GM19468 (cell line): Measurements from ENCODE around the gene TJP3.
A peak's percentile ranks its signal among the peaks of the same experiment; 100 is the strongest.
"Not testable (repeated sequence)": the region's sequence is repeated elsewhere in the genome, so short reads cannot be mapped to it uniquely, and the experiment has no call there.

ENCODE experiments used
- ATAC-seq: cut with Tn5 transposase; IDR thresholded peaks from one replicate; pipeline ENCODE4 v1.9.1; 2021; ENCODE audit warnings: mild to moderate bottlenecking, moderate library complexity, moderate number of reproducible peaks; ENCODE audit not compliant: unreplicated experiment; ENCODE audit errors: extremely low read depth

The TJP3 gene

DNA sequence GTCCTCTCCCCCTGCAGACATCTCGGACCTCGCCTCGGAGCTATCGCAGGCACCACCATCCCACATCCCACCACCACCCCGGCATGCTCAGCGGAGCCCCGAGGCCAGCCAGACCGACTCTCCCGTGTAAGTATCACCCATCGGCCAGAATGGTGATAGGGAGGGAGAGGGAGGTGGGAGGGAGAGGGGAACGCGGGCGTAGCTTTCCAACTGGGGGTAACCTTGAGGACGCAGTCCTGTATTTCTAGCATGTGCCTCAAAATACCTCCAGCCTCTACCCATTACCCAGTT is 26.1 kb downstream of the TJP3 start:
- ATAC-seq: no peak

DNA sequence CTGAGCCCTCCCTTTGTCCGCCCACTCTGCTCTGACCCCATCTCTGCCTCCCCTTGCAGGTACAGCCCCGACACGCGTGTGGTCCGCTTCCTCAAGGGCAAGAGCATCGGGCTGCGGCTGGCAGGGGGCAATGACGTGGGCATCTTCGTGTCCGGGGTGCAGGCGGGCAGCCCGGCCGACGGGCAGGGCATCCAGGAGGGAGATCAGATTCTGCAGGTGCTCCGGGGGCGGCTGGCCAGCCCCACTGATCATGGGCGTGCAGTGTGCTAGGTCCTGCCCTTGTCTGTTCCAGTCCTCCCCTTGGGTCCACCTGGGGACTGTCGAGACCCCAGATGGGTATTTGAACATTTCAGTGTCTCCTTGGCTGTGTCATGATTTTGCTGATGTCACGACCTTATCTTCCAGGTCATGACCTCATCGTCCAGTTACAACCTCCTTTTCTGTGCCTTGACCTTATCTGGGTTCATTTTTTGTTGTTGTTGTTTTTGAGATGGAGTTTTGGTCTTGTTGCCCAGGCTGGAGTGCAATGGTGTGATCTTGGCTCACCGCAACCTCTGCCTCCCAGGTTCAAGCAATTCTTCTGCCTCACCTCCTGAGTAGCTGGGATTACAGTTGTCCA is 28.0 kb downstream of the TJP3 start:
- ATAC-seq: no peak

DNA sequence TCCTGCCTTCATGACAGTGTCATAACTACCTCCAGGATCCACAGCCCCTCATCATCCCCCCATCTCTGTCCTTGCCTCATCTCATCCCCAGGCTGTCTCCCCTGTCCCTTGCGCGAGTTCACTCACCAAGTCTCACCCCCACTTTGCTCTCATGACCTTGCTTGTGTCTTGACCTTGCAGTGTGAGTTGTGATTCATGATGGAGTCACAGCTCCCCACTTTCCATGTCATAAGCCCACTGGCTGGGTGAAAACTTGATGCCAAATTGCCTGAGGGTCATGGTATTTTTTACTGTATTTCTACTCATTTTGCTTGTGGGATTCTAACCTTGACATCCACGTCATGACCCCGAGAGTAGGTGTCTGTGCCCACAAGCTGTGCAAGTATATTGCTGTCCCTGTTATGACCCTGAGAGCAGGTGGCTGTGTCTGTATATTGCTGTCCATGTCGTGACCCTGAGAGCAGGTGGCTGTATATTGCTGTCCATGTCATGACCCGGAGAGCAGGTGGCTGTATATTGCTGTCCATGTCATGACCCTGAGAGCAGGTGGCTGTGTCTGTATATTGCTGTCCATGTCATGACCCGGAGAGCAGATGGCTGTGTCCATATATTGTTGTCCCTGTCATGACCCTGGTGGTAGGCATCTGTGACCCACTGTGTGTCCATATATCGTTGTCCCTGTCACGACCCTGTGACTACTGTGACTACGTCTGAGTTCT is 29.5 kb downstream of the TJP3 start:
- ATAC-seq: no peak

DNA sequence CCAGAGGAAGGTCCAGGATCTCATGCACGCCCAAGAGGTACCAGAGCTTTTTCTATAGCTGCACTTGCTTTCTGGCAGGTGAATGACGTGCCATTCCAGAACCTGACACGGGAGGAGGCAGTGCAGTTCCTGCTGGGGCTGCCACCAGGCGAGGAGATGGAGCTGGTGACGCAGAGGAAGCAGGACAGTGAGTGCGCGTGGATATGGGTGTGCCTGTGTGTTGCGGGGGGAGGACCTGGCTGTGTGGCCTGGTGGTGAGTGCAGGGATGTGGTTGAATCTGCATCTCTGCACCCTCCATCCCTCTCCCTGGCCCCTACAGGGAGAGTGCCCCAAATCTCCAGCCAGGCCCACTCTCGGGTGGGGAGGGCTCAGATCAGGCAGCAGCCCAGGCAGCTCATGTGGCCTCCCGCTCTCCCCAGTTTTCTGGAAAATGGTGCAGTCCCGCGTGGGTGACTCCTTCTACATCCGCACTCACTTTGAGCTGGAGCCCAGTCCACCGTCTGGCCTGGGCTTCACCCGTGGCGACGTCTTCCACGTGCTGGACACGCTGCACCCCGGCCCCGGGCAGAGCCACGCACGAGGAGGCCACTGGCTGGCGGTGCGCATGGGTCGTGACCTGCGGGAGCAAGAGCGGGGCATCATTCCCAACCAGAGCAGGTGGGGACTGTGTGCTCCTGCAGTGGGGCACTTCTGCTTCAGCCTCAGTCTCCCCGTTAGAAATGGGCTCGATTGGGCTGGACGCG is 30.5 kb downstream of the TJP3 start:
- no peak for ATAC-seq

GRCh38 chr19:3740431-3740830 is 32.2 kb downstream of the TJP3 start:
- no peak for ATAC-seq

GRCh38 chr19:3743486-3743885 is 35.3 kb downstream of the TJP3 start:
- no peak for ATAC-seq

DNA sequence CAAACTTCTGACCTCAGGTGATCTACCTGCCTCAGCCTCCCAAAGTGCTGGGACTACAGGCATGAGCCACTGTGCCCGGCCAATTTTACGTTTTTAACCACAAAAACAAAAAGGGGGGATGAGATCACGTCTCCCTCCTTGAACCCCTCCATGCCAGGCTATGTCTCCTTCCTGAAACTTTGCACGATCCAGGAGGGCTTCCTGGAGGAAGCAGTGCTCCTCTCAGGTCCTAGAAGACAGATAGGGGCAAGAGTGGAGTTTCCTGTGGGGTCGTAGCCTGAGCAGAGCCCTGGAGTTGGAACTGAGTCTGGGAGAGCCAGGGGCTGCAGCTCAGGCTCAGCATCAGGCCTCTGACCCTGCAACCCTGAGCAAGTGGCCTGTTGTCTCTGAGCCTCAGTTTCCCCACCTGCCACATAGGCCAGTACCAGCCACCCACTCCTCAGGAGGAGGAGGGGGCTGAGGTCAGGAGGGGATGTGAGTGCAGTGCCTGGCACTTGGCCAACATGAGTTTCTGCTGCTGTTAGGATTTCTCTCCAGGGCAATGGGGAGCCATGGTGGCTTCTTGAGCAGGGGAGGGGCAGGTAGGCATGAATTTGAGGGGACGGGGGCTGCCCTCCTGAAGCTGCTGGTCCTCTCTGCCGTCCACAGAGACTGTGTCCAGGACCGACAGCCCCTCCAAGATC is 37.3 kb downstream of the TJP3 start:
- no peak for ATAC-seq

DNA sequence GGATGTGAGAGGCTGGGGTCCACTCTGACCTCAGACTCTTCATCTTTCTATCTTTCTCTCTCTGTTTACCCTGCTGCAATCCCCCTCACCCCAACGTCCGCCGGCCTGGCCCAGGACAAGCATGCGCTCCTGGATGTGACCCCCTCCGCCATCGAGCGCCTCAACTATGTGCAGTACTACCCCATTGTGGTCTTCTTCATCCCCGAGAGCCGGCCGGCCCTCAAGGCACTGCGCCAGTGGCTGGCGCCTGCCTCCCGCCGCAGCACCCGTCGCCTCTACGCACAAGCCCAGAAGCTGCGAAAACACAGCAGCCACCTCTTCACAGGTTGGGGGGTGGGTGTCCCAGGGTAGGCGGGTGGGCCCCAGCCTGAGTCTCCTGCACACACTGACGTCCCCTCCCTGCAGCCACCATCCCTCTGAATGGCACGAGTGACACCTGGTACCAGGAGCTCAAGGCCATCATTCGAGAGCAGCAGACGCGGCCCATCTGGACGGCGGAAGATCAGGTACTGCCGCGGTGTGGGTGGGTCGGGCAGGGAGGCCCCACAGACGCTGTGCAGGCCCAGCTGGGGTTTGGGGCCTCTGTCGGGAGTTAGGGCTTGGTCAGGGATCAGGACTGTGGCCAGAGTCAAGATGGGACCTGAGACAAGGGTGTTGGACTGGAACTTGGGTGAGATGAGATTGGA is 38.3 kb downstream of the TJP3 start:
- no peak for ATAC-seq

- ATAC-seq: no peak
These were observed 40.8 kb downstream of the TJP3 start for GRCh38 chr19:3748965-3749364.

- no peak for ATAC-seq
These were observed 42.0 kb downstream of the TJP3 start for GRCh38 chr19:3750211-3750610.

- no peak for ATAC-seq
These were observed 43.1 kb downstream of the TJP3 start for GRCh38 chr19:3751236-3751635.

- ATAC-seq: no peak
These were observed 44.3 kb downstream of the TJP3 start for GRCh38 chr19:3752492-3752891.

GRCh38 chr19:3753631-3754410 is 45.6 kb downstream of the TJP3 start:
- no peak for ATAC-seq

DNA sequence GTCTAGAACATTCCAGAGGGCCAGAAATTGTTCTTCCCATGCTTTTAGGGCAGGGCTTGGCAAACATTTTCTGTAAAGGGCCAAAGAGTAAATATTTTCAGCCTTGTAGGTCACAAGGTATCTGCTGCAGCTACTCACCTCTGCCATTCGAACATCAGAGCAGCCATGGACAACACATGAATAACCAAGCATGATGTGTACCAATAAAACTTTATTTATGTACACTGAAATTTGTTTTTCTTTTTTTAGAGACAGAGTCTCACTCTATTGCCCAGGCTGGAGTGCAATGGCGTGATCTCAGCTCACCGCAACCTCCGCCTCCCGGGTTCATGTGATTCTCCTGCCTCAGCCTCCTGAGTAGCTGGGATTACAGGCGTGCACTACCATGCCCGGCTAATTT is 49.5 kb downstream of the TJP3 start:
- not testable (repeated sequence) for ATAC-seq

DNA sequence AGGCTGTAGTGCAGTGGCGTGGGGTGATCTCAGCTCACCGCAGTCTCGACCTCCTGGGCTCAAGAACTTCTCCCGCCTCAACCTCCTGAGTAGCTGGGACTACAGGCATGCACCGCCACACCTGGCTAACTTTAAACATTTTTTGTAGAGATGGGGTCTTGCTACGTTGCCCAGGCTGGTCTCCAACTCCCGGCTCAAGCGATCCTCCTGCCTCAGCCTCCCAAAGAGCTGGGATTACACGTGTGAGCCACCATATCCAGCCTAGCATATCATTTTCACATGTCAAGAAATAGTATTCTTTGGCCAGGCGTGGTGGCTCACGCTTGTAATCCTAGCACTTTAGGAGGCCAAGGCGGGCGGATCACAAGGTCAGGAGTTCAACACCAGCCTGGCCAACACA is 50.1 kb downstream of the TJP3 start:
- ATAC-seq: not testable (repeated sequence)

DNA sequence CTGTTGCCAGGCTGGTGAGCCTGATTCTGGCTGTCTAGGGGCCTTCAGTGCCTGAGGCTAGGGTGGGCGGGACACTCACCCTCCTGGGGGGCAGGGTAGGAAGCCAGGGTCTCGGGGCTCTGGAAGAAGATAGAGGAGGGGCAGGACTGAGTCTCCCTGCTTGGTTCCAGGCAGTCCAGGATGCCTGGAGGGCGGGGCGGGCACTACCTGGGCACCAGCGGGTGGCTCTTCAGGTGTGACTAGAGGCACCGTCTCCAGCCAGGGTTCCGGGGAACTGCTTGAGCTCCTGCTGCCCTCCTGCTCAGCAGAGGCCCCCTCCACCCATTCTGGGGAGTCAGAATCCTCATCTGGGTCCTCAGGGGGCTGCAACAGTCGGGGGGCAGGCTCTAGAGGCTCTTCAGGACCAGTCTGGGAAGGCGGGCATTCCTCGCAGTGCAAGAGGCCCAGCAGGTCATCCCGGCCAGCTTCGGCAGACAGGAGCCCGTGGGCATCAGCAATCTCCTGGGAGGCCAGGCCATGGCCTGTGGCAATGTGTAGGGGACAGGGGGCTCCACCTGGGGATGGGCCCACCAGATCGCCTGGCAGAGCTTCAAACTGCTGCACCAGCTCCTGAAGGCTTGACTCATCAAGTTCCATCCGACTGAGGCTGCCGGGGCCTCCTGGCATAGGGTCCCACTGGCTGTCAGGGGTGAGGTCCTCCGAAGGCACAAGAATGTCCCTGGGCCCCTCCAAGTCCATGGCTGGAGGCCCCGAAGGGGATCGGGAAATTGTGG is 51.5 kb downstream of the TJP3 start:
- no peak for ATAC-seq

DNA sequence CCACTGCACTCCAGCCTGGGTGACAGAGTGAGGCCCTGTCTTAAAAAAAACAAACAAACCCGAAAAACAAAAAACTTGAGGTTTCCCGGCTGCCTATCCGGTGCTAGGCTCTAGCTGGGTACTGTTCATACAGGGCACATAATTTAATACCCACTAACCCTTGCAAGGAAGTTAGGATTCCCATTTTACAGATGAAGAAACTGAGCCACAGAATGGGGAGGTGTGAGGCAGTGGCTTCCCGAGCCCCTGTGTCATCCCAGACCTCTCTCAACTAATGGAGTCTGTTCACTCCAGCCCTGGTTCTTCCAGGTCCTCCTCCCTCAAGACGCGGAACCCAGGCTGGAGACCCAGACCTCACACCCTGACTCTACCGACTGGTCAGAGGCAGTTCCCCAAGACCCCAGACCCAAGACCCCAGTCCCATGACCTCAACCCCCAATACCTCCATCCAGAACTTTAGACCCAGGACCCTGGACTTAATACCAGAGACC is 52.7 kb downstream of the TJP3 start:
- no peak for ATAC-seq

GRCh38 chr19:3761382-3762129 is 53.4 kb downstream of the TJP3 start, which contains the start of gene APBA3:
Gene APBA3 (minus strand): TSS chr19:3761692. CDS start chr19:3760264, 1,428 bp downstream.
- ATAC-seq: peak; percentile 36
